Measurements from ENCODE around the gene GNG10.
A peak's percentile ranks its signal among the peaks of the same experiment; 100 is the strongest.
"Not testable (repeated sequence)": the region's sequence is repeated elsewhere in the genome, so short reads cannot be mapped to it uniquely, and the experiment has no call there.

The GNG10 gene

GRCh38 chr9:111649016-111649415, 12.4 kb upstream of the GNG10 start:
- no peak for DNase-seq (ENCODE audit: low read depth, low spot score)

- DNase-seq (ENCODE audit: low read depth, low spot score): no peak
These were observed 4.4 kb upstream of the GNG10 start for GRCh38 chr9:111657051-111657450.

- no peak for DNase-seq (ENCODE audit: low read depth, low spot score)
These were observed 2.5 kb upstream of the GNG10 start for GRCh38 chr9:111658943-111659342.

- no peak for DNase-seq (ENCODE audit: low read depth, low spot score)
These were observed 1.7 kb upstream of the GNG10 start for GRCh38 chr9:111659691-111660090.

- no peak for DNase-seq (ENCODE audit: low read depth, low spot score)
These were observed 557 bp downstream of the GNG10 start for GRCh38 chr9:111661802-111662521.

- DNase-seq (ENCODE audit: low read depth, low spot score): no peak
These were observed 1.3 kb downstream of the GNG10 start for GRCh38 chr9:111662576-111663300.

GRCh38 chr9:111663301-111663823, 2.0 kb downstream of the GNG10 start:
- no peak for DNase-seq (ENCODE audit: low read depth, low spot score)

- no peak for DNase-seq (ENCODE audit: low read depth, low spot score)
These were observed 6.7 kb downstream of the GNG10 start for GRCh38 chr9:111668026-111668573.

- not testable (repeated sequence) for DNase-seq (ENCODE audit: low read depth, low spot score)
These were observed 7.2 kb downstream of the GNG10 start for GRCh38 chr9:111668601-111669000.

GRCh38 chr9:111674319-111674718, 12.9 kb downstream of the GNG10 start:
- no peak for DNase-seq (ENCODE audit: low read depth, low spot score)

GRCh38 chr9:111676116-111676515, 14.7 kb downstream of the GNG10 start:
- DNase-seq (ENCODE audit: low read depth, low spot score): no peak

- DNase-seq (ENCODE audit: low read depth, low spot score): no peak
These were observed 16.9 kb downstream of the GNG10 start for GRCh38 chr9:111678293-111678692.

- DNase-seq (ENCODE audit: low read depth, low spot score): no peak
These were observed 17.8 kb downstream of the GNG10 start for GRCh38 chr9:111679199-111679598.

GRCh38 chr9:111683392-111683791, 22.0 kb downstream of the GNG10 start:
- no peak for DNase-seq (ENCODE audit: low read depth, low spot score)

GRCh38 chr9:111691672-111692329, 30.4 kb downstream of the GNG10 start:
- peak; percentile 28 for DNase-seq (ENCODE audit: low read depth, low spot score)

- DNase-seq (ENCODE audit: low read depth, low spot score): no peak
These were observed 35.4 kb downstream of the GNG10 start for GRCh38 chr9:111696796-111697195.

GRCh38 chr9:111700776-111701175, 39.4 kb downstream of the GNG10 start:
- DNase-seq (ENCODE audit: low read depth, low spot score): no peak

- DNase-seq (ENCODE audit: low read depth, low spot score): no peak
These were observed 43.1 kb downstream of the GNG10 start for GRCh38 chr9:111704503-111704902.

GRCh38 chr9:111711548-111711947, 50.1 kb downstream of the GNG10 start:
- DNase-seq (ENCODE audit: low read depth, low spot score): no peak

- no peak for DNase-seq (ENCODE audit: low read depth, low spot score)
These were observed 51.0 kb downstream of the GNG10 start for GRCh38 chr9:111712369-111712768.

- DNase-seq (ENCODE audit: low read depth, low spot score): no peak
These were observed 54.1 kb downstream of the GNG10 start for GRCh38 chr9:111715471-111715870.

GRCh38 chr9:111719541-111719940, 58.1 kb downstream of the GNG10 start:
- no peak for DNase-seq (ENCODE audit: low read depth, low spot score)

All from smooth muscle cell of the brain vasculature (primary cell).